Neural crest cell (in vitro differentiated cells): ENCODE data around the gene XYLT1. TPM values are rescaled to one million over a fixed set of nuclear protein-coding genes. Genes with fewer than 3 reads are reported as not detected.

Experiments used
- DNase-seq: peaks from one replicate; pipeline ENCODE4 v3.0.0; 2021; ENCODE audit warnings: low read depth, mixed read lengths, low spot score
- H3K27ac Mint-ChIP-seq: one replicate; pipeline ENCODE4 v1.8.0; 2021; ENCODE audit warnings: mild to moderate bottlenecking, mixed read lengths; ENCODE audit not compliant: unreplicated experiment
- H3K27me3 Mint-ChIP-seq: 2 replicates; pipeline ENCODE4 v1.8.0; 2021; ENCODE audit warnings: low read depth, mild to moderate bottlenecking, mixed read lengths
- H3K36me3 Mint-ChIP-seq: 2 replicates; pipeline ENCODE4 v1.8.0; 2021; ENCODE audit warnings: low read depth, mild to moderate bottlenecking, mixed read lengths
- H3K4me1 Mint-ChIP-seq: 2 replicates; pipeline ENCODE4 v1.8.0; 2021; ENCODE audit warnings: mixed read lengths
- H3K4me3 Mint-ChIP-seq: one replicate; pipeline ENCODE4 v1.8.0; 2021; ENCODE audit warnings: mild to moderate bottlenecking, mixed read lengths
- H3K9me3 Mint-ChIP-seq: 2 replicates; pipeline ENCODE4 v1.8.0; 2021; ENCODE audit warnings: mixed read lengths
- CTCF ChIP-seq: fragments of 200-600 bp; sonication (generic); conservative IDR thresholded peaks from 2 replicates; pipeline ENCODE4 v1.5.0; 2021; ENCODE audit warnings: antibody characterized with exemption, mild to moderate bottlenecking
- total RNA-seq: library from RNA; stranded (reverse); gene quantifications from 2 replicates; pipeline ENCODE4 v1.2.1, GENCODE V29; 2021

Gene XYLT1
- total RNA-seq, 1 donor from 2014 or later, result 15.0 TPM

- Mint-ChIP-seq H3K27ac (peak overlapping the region; percentile 36), H3K36me3 (peaks cover 5% of the 10 kb centered on the region), H3K4me1 (peaks cover 31% of the 10 kb centered on the region), H3K4me3 (no peak overlapping the region), H3K27me3 (no peaks in the 10 kb centered on the region), H3K9me3 (no peaks in the 10 kb centered on the region)
- TF ChIP-seq CTCF, result no peak
- DNase-seq, result no peak
Measured at GRCh38 chr16:17391715-17392114, 79.0 kb downstream of the XYLT1 start.

- Mint-ChIP-seq H3K27me3 (no peaks in the 10 kb centered on the region), H3K27ac (no peak overlapping the region), H3K4me3 (no peak overlapping the region), H3K36me3 (peaks cover 5% of the 10 kb centered on the region), H3K9me3 (no peaks in the 10 kb centered on the region), H3K4me1 (peaks cover 40% of the 10 kb centered on the region)
- no peak for TF ChIP-seq CTCF
- no peak for DNase-seq
Measured at GRCh38 chr16:17389384-17389783, 81.4 kb downstream of the XYLT1 start.

- H3K36me3 Mint-ChIP-seq, result peaks cover 5% of the 10 kb centered on the region
- H3K27me3 Mint-ChIP-seq, result no peaks in the 10 kb centered on the region
- H3K4me1 Mint-ChIP-seq, result peaks cover 46% of the 10 kb centered on the region
Measured at GRCh38 chr16:17387256-17387655, 83.5 kb downstream of the XYLT1 start.

GRCh38 chr16:17386229-17386628, 84.5 kb downstream of the XYLT1 start:
- no peaks in the 10 kb centered on the region for H3K9me3 Mint-ChIP-seq
- DNase-seq, result no peak
- H3K36me3 Mint-ChIP-seq, result no peaks in the 10 kb centered on the region
- H3K4me3 Mint-ChIP-seq, result no peak overlapping the region
- H3K27ac Mint-ChIP-seq, result no peak overlapping the region
- no peak for TF ChIP-seq CTCF
- no peaks in the 10 kb centered on the region for H3K27me3 Mint-ChIP-seq
- H3K4me1 Mint-ChIP-seq, result peaks cover 36% of the 10 kb centered on the region

More at GRCh38 chr16:17387256-17387655, 83.5 kb downstream of the XYLT1 start:
- Mint-ChIP-seq H3K4me3 (no peak overlapping the region), H3K27ac (no peak overlapping the region), H3K9me3 (no peaks in the 10 kb centered on the region)
- no peak for TF ChIP-seq CTCF
- DNase-seq, result no peak

- Mint-ChIP-seq H3K27me3 (no peaks in the 10 kb centered on the region), H3K4me1 (peaks cover 43% of the 10 kb centered on the region), H3K36me3 (no peaks in the 10 kb centered on the region), H3K27ac (no peak overlapping the region), H3K4me3 (no peak overlapping the region), H3K9me3 (no peaks in the 10 kb centered on the region)
- TF ChIP-seq CTCF, result no peak
- no peak for DNase-seq
Measured at GRCh38 chr16:17384471-17384870, 86.3 kb downstream of the XYLT1 start.
